A673 (cell line): ENCODE results near the gene ROGDI.

Source experiments
- CTCF ChIP-seq: fragments of 300-800, 200-600 bp; sonication (generic); conservative IDR thresholded peaks from 2 replicates; pipeline ENCODE4 v1.5.1; 2017; ENCODE audit warnings: low read depth, mild to moderate bottlenecking, antibody characterized with exemption, low read length, moderate library complexity, mixed read lengths
- EZH2 ChIP-seq: fragments of 200-600 bp; sonication (generic); IDR thresholded peaks from 2 replicates; pipeline ENCODE4 v1.6.1; 2017; ENCODE audit warnings: borderline replicate concordance, low read depth, mild to moderate bottlenecking, mixed read lengths, antibody characterized with exemption, low read length; ENCODE audit not compliant: poor library complexity, severe bottlenecking

DNA sequence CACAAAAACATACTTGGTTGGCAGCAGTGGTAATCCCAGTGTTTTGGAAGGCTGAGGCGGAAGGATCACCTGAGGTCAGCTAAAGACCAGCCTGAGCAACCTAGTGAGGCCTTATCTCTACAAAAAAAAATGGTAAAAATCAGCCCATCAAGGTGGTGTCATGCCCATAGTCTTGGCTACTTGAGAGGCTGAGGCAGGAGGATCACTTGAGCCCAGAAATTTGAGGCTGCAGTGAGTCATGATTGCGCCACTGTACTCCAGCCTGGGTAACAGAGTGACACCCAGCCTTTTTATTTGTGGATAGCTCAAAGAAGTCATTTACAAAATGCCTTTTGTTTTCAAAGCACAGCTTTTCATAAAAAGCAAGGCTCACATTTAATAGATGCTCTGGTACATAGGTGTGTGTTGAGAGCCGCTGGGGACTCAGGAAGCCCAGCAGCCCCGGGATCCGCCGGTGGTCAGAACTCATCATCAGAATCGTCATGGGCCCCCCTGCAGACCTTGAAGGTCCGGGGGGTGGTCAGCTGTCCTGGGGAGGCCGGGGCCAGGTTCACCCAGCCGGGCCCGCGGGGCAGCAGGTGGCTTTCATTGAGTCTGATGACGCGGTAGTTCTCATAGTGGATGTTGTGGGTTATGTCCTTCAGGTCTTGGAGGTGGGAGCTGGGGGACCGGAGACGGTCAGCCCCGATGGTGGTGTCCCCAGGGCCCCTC lies 24.9 kb downstream of the ROGDI start:
- TF ChIP-seq CTCF = no peak
- TF ChIP-seq EZH2 = no peak
